GM18502 (cell line): Measurements from ENCODE around the gene AGBL3.

ENCODE experiments used
- ATAC-seq: cut with Tn5 transposase; IDR thresholded peaks from one replicate; pipeline ENCODE4 v1.9.1; 2021; ENCODE audit warnings: mild to moderate bottlenecking; ENCODE audit not compliant: unreplicated experiment, poor library complexity

AGBL3 gene

DNA sequence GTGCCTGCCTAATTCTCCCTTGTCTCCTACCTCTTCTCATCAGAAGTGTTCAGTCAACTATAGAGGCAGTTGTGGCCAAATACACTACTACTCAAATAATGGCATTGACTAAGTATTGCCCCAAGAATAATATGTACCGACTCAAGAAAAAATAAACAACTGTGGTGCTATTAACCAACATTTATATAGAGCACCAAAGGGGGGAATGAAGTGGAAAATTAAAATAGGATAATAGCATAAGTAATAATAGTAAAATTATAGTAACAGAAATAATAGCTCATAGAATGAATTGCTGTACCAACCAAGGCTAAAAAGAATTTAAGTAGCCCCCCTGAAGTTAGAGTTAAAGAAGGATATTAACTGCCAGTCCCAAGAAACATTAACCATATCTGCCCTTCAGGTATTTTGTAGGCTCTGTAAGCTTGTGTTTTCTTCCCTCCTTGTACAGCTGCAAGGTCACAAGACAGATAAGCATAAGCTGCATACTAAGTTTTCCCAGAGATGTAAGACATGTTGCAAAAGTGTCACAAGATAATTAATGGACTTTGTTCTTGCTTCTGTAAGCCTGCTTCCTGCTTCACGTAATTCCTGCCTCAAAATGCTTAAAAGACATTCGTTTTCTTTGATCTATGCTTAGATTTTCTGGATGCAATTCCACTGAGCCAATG, 195.1 kb downstream of the AGBL3 start:
- no peak for ATAC-seq

GRCh38 chr7:135181929-135182678, 195.8 kb downstream of the AGBL3 start:
- no peak for ATAC-seq

DNA sequence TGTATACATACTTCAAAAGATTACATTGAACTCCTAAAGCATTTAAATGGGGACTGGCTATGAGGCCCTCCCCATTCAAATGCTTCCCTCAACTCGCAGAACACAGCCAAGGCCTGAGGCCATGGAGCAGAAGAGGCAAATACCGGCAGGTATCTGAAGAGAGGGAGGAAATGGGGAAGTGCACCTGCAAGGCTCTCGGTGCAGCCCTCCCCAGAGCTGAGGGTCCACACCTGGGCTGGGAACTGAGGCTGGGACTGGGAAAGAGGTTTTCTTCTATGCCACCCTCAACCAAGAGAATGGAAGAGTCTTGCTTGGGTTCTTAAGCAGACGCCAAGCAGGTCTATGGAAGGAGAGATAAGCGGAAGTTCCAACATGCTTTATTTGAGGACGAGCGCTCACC, 197.2 kb downstream of the AGBL3 start:
- ATAC-seq, result no peak

GRCh38 chr7:135184254-135184841, 198.0 kb downstream of the AGBL3 start:
- no peak for ATAC-seq
